HG03097 (cell line): ENCODE results near the gene FAM20B.

Experiments used
- ATAC-seq: cut with Tn5 transposase; IDR thresholded peaks from one replicate; pipeline ENCODE4 v1.9.1; 2021; ENCODE audit not compliant: unreplicated experiment, low FRiP score

The FAM20B gene

GRCh38 chr1:179047636-179047997, 21.9 kb downstream of the FAM20B start:
- no peak for ATAC-seq

- ATAC-seq = no peak
Observed at GRCh38 chr1:179048339-179049124, 22.8 kb downstream of the FAM20B start.

GRCh38 chr1:179052776-179053175, 27.1 kb downstream of the FAM20B start:
- no peak for ATAC-seq

- ATAC-seq = no peak
Observed at GRCh38 chr1:179053486-179053885, 27.8 kb downstream of the FAM20B start.

GRCh38 chr1:179055937-179056336, 30.2 kb downstream of the FAM20B start:
- ATAC-seq = no peak

GRCh38 chr1:179058487-179059483, 33.1 kb downstream of the FAM20B start:
- ATAC-seq = no peak

- ATAC-seq = no peak
Observed at GRCh38 chr1:179061360-179062282, 35.9 kb downstream of the FAM20B start.

GRCh38 chr1:179066471-179066870, 40.8 kb downstream of the FAM20B start:
- no peak for ATAC-seq

- ATAC-seq = no peak
Observed at GRCh38 chr1:179077396-179077795, 51.7 kb downstream of the FAM20B start.

GRCh38 chr1:179079113-179079761, 53.5 kb downstream of the FAM20B start:
- peak; percentile 24 for ATAC-seq

GRCh38 chr1:179080866-179081686, 55.4 kb downstream of the FAM20B start:
- ATAC-seq = no peak

GRCh38 chr1:179081687-179082332, 56.1 kb downstream of the FAM20B start, which contains the start of gene TOR3A:
TOR3A (plus strand) TSS chr1:179082070; CDS start chr1:179082129, 59 bp downstream.
- peak; percentile 83 for ATAC-seq

- ATAC-seq = peak; percentile 0
Observed at GRCh38 chr1:179082333-179082998, 56.8 kb downstream of the FAM20B start.

GRCh38 chr1:179082999-179083335, 57.3 kb downstream of the FAM20B start:
- no peak for ATAC-seq

- no peak for ATAC-seq
Observed at GRCh38 chr1:179083533-179083932, 57.8 kb downstream of the FAM20B start.

- ATAC-seq = no peak
Observed at GRCh38 chr1:179087665-179088064, 62.0 kb downstream of the FAM20B start.

- ATAC-seq = no peak
Observed at GRCh38 chr1:179089827-179090482, 64.3 kb downstream of the FAM20B start.

- no peak for ATAC-seq
Observed at GRCh38 chr1:179090522-179090921, 64.8 kb downstream of the FAM20B start.
